ENCODE measurements around the gene GEMIN7. TPM values are rescaled to one million over a fixed set of nuclear protein-coding genes. Genes with fewer than 3 reads are reported as not detected.

GEMIN7 gene
- total RNA-seq (ENCODE audit: insufficient read depth, low replicate concordance): 3.1 TPM

- DNase-seq (ENCODE audit: low spot score): peak; percentile 57
These were observed at the start of gene GEMIN7 for GRCh38 chr19:45079063-45079910. Gene GEMIN7, plus strand, starts transcription at chr19:45079260. Its CDS starts 10,855 bp downstream, at chr19:45090115.

GRCh38 chr19:45030825-45031224, 48.2 kb upstream of the GEMIN7 start:
- no peak for DNase-seq (ENCODE audit: low spot score)

- DNase-seq (ENCODE audit: low spot score): no peak
These were observed 46.6 kb upstream of the GEMIN7 start for GRCh38 chr19:45032421-45032820.

- no peak for DNase-seq (ENCODE audit: low spot score)
These were observed 43.3 kb upstream of the GEMIN7 start for GRCh38 chr19:45035755-45036154.

GRCh38 chr19:45037393-45038169, 41.5 kb upstream of the GEMIN7 start:
- DNase-seq (ENCODE audit: low spot score): no peak

GRCh38 chr19:45038931-45039893, 39.8 kb upstream of the GEMIN7 start, which contains the start of gene CLASRP:
Gene CLASRP, plus strand, starts transcription at chr19:45039045. Its CDS starts 1,168 bp downstream, at chr19:45040213.
- DNase-seq (ENCODE audit: low spot score): peak; percentile 94

- peak; percentile 8 for DNase-seq (ENCODE audit: low spot score)
These were observed 38.8 kb upstream of the GEMIN7 start for GRCh38 chr19:45040059-45040771.

GRCh38 chr19:45041125-45041524, 37.9 kb upstream of the GEMIN7 start:
- no peak for DNase-seq (ENCODE audit: low spot score)

GRCh38 chr19:45045671-45046353, 33.2 kb upstream of the GEMIN7 start:
- no peak for DNase-seq (ENCODE audit: low spot score)

GRCh38 chr19:45046355-45046754, 32.7 kb upstream of the GEMIN7 start:
- DNase-seq (ENCODE audit: low spot score): no peak

- no peak for DNase-seq (ENCODE audit: low spot score)
These were observed 31.8 kb upstream of the GEMIN7 start for GRCh38 chr19:45047188-45047797.

- no peak for DNase-seq (ENCODE audit: low spot score)
These were observed 29.9 kb upstream of the GEMIN7 start for GRCh38 chr19:45049073-45049736.

- no peak for DNase-seq (ENCODE audit: low spot score)
These were observed 29.0 kb upstream of the GEMIN7 start for GRCh38 chr19:45050036-45050435.

GRCh38 chr19:45051929-45052579, 27.0 kb upstream of the GEMIN7 start:
- no peak for DNase-seq (ENCODE audit: low spot score)

GRCh38 chr19:45056831-45057230, 22.2 kb upstream of the GEMIN7 start:
- no peak for DNase-seq (ENCODE audit: low spot score)

GRCh38 chr19:45057444-45057843, 21.6 kb upstream of the GEMIN7 start:
- DNase-seq (ENCODE audit: low spot score): no peak

GRCh38 chr19:45058622-45059159, 20.4 kb upstream of the GEMIN7 start:
- no peak for DNase-seq (ENCODE audit: low spot score)

GRCh38 chr19:45059258-45059965, 19.6 kb upstream of the GEMIN7 start:
- no peak for DNase-seq (ENCODE audit: low spot score)

Data from umbilical cord (tissue), 2 donors.